ENCODE results near the gene TNFSF8.

GRCh38 chr9:114853071-114853855 lies 77.1 kb downstream of the TNFSF8 start:
- TF ChIP-seq CTCF (IDR thresholded peaks at IDR 0.05) (no peak), POLR2AphosphoS5 (IDR thresholded peaks at IDR 0.05) (no peak), POLR2A (IDR thresholded peaks at IDR 0.05) (no peak)

Measured in gastroesophageal sphincter (tissue), 3 donors.